HG03432 (cell line): ENCODE measurements around the gene ABCC6.
"Not testable (repeated sequence)": the region's sequence is repeated elsewhere in the genome, so short reads cannot be mapped to it uniquely, and the experiment has no call there.

Experiments used
- ATAC-seq: cut with Tn5 transposase; IDR thresholded peaks from one replicate; pipeline ENCODE4 v1.9.1; 2021; ENCODE audit warnings: mild to moderate bottlenecking, moderate library complexity; ENCODE audit not compliant: unreplicated experiment

Gene ABCC6

GRCh38 chr16:16163109-16163508, 60.2 kb downstream of the ABCC6 start:
- ATAC-seq: no peak

GRCh38 chr16:16162591-16162990, 60.7 kb downstream of the ABCC6 start:
- ATAC-seq: no peak

GRCh38 chr16:16161840-16162239, 61.5 kb downstream of the ABCC6 start:
- ATAC-seq: not testable (repeated sequence)

- no peak for ATAC-seq
Observed at GRCh38 chr16:16161319-16161718, 62.0 kb downstream of the ABCC6 start.

- no peak for ATAC-seq
Observed at GRCh38 chr16:16159662-16160061, 63.6 kb downstream of the ABCC6 start.

- no peak for ATAC-seq
Observed at GRCh38 chr16:16158741-16159374, 64.4 kb downstream of the ABCC6 start.

- no peak for ATAC-seq
Observed at GRCh38 chr16:16158082-16158658, 65.1 kb downstream of the ABCC6 start.

GRCh38 chr16:16157166-16157565, 66.1 kb downstream of the ABCC6 start:
- no peak for ATAC-seq

- ATAC-seq: no peak
Observed at GRCh38 chr16:16155234-16155633, 68.1 kb downstream of the ABCC6 start.

- no peak for ATAC-seq
Observed at GRCh38 chr16:16154281-16154951, 68.9 kb downstream of the ABCC6 start.

GRCh38 chr16:16153000-16153399, 70.3 kb downstream of the ABCC6 start:
- not testable (repeated sequence) for ATAC-seq

GRCh38 chr16:16151315-16151714, 72.0 kb downstream of the ABCC6 start:
- ATAC-seq: no peak

- no peak for ATAC-seq
Observed at GRCh38 chr16:16150878-16151152, 72.5 kb downstream of the ABCC6 start.

- no peak for ATAC-seq
Observed at GRCh38 chr16:16150117-16150877, 73.0 kb downstream of the ABCC6 start.

- no peak for ATAC-seq
Observed at GRCh38 chr16:16149710-16150116, 73.6 kb downstream of the ABCC6 start.

- ATAC-seq: no peak
Observed at GRCh38 chr16:16148755-16149154, 74.5 kb downstream of the ABCC6 start.

- ATAC-seq: not testable (repeated sequence)
Observed at GRCh38 chr16:16148000-16148599, 75.2 kb downstream of the ABCC6 start.

- no peak for ATAC-seq
Observed at GRCh38 chr16:16147316-16147999, 75.8 kb downstream of the ABCC6 start.

GRCh38 chr16:16146380-16147315, 76.6 kb downstream of the ABCC6 start:
- ATAC-seq: no peak

- ATAC-seq: no peak
Observed at GRCh38 chr16:16145286-16145685, 78.0 kb downstream of the ABCC6 start.
